ENCODE measurements around the gene ATF6. TPM values are rescaled to one million over a fixed set of nuclear protein-coding genes. Genes with fewer than 3 reads are reported as not detected.

Gene ATF6
- total and polyA plus RNA-seq, 9 of the 15 experiments (the other 6 are each of a cell fraction or from before 2014, with no cell fraction given): 11.7 to 32.4 (median 20.4) TPM

- ChIA-PET CTCF (ENCODE audit: low intra/inter-chr PET ratio) (no interaction called here), POLR2A (interaction anchor here (1.3 kb wide), 1 partner anchor 78 kb away, joined by 5 read pairs; no protein-coding TSS in a partner anchor)
- H3K27me3 ChIP-seq (ENCODE audit: control insufficient read depth in 2 of 2, insufficient read depth in 2 of 2, low read length in 2 of 2): no peaks in the 10 kb centered on the region
- H3K79me2 ChIP-seq (ENCODE audit: control insufficient read depth, insufficient read depth, low read length): no peaks in the 10 kb centered on the region
- in situ Hi-C loops (cut with MboI): no loop called here
- no peak overlapping the region for H3K27ac ChIP-seq (ENCODE audit: extremely low read depth, low read depth, low read length)
- no peak overlapping the region for H3K4me3 ChIP-seq
- intact Hi-C loops (cut with micrococcal nuclease): no loop called here
- no peak for TF ChIP-seq BRD4 (IDR thresholded peaks at IDR 0.05)
- H3K9me1 ChIP-seq (ENCODE audit: control insufficient read depth, insufficient read depth, low read length): no peaks in the 10 kb centered on the region
- 92% methylated on average over 2 of the region's 2 CpGs for WGBS (ENCODE audit: insufficient coverage, low coverage, missing lambda C conversion rate)
- no peak for ATAC-seq
- H2AFZ ChIP-seq (ENCODE audit: low read depth, low read length): no peak overlapping the region
- peaks cover 4% of the 10 kb centered on the region; the same call in 2 of the 3 replicates for H3K36me3 ChIP-seq (ENCODE audit: control insufficient read depth, insufficient read depth, low read length)
- H3K4me1 ChIP-seq (replicated peaks in 1 of 2; ENCODE audit: control insufficient read depth in 2 of 2, insufficient read depth in 2 of 2, low read length in 2 of 2): peaks cover 0 to 10% of the 10 kb centered on the region in 2 experiments; a peak in 1 of 5 replicates
- BruUV-seq (replicated peaks): no TSS peak
- no peak for FAIRE-seq
- no peak overlapping the region for H3K4me2 ChIP-seq (ENCODE audit: insufficient read depth, low read length)
- no peaks in the 10 kb centered on the region for H4K20me1 ChIP-seq (replicated peaks; ENCODE audit: control insufficient read depth, insufficient read depth, low read length)
- DNase-seq (ENCODE audit: extremely low read depth in 1 of 4, low spot score in 3 of 4): no peak
- H3K9ac ChIP-seq (ENCODE audit: insufficient read depth in 1 of 2, low read depth in 2 of 2, low read length in 2 of 2): no peak overlapping the region
- H3K9me3 ChIP-seq (replicated peaks; ENCODE audit: control insufficient read depth, insufficient read depth, low read depth, low read length): no peaks in the 10 kb centered on the region
Observed at GRCh38 chr1:161936786-161937185, 170.7 kb downstream of the ATF6 start.

- Histone ChIP-seq H3K9me1 (ENCODE audit: control insufficient read depth, insufficient read depth, low read length) (no peaks in the 10 kb centered on the region), H3K4me2 (ENCODE audit: insufficient read depth, low read length) (no peak overlapping the region), H3K27ac (ENCODE audit: extremely low read depth, low read depth, low read length) (no peak overlapping the region), H3K9me3 (replicated peaks; ENCODE audit: control insufficient read depth, insufficient read depth, low read depth, low read length) (no peaks in the 10 kb centered on the region), H3K9ac (ENCODE audit: insufficient read depth in 1 of 2, low read depth in 2 of 2, low read length in 2 of 2) (no peak overlapping the region), H4K20me1 (replicated peaks; ENCODE audit: control insufficient read depth, insufficient read depth, low read length) (no peaks in the 10 kb centered on the region), H2AFZ (ENCODE audit: low read depth, low read length) (no peak overlapping the region), H3K4me1 (replicated peaks in 1 of 2; ENCODE audit: control insufficient read depth in 2 of 2, insufficient read depth in 2 of 2, low read length in 2 of 2) (peaks cover 0 to 41% of the 10 kb centered on the region in 2 experiments; a peak in 2 of 5 replicates), H3K36me3 (ENCODE audit: control insufficient read depth, insufficient read depth, low read length) (peaks cover 16% of the 10 kb centered on the region; the same call in 2 of the 3 replicates), H3K4me3 (no peak overlapping the region), H3K27me3 (ENCODE audit: control insufficient read depth in 2 of 2, insufficient read depth in 2 of 2, low read length in 2 of 2) (no peaks in the 10 kb centered on the region), H3K79me2 (ENCODE audit: control insufficient read depth, insufficient read depth, low read length) (no peaks in the 10 kb centered on the region)
- intact Hi-C loops (cut with micrococcal nuclease) (loop anchor here (1.0 kb wide), 1 partner anchor 12 kb away; no protein-coding TSS in a partner anchor), in situ Hi-C loops (cut with MboI) (no loop called here)
- DNase-seq (ENCODE audit: extremely low read depth in 1 of 4, low spot score in 3 of 4) (no peak), FAIRE-seq (peak; percentile 44), ATAC-seq (peak; percentile 36; the same call in 2 of the 3 replicates)
- BruUV-seq (replicated peaks): no TSS peak
- 61% methylated on average over 3 of the region's 3 CpGs for WGBS (ENCODE audit: insufficient coverage, low coverage, missing lambda C conversion rate)
- POLR2A ChIA-PET: interaction anchor here (0.6 to 1.0 kb wide), 4 partner anchors 9 to 44 kb away, joined by 3 to 4 read pairs (median 3); no protein-coding TSS in a partner anchor
- CTCF ChIA-PET (ENCODE audit: low intra/inter-chr PET ratio): no interaction called here
- TF ChIP-seq CTCF (IDR thresholded peaks at IDR 0.05 in 2 of 3, conservative IDR thresholded peaks at IDR 0.05 in 1 of 3; ENCODE audit: insufficient read depth in 2 of 3, low read depth in 1 of 3, low read length in 3 of 3) (no peak), ZNF232 (CRISPR knock-in tag; IDR thresholded peaks at IDR 0.05) (no peak), ZNF316 (IDR thresholded peaks at IDR 0.05) (0 out of 2 replicates have a peak, but pooled peaks have one; percentile 27), SMARCE1 (IDR thresholded peaks at IDR 0.05) (no peak), NFXL1 (CRISPR knock-in tag; IDR thresholded peaks at IDR 0.05) (no peak), ELF2 (CRISPR knock-in tag; IDR thresholded peaks at IDR 0.05) (no peak), ZEB2 (IDR thresholded peaks at IDR 0.05) (no peak), GTF2E2 (tag; IDR thresholded peaks at IDR 0.05) (no peak), GTF3C2 (IDR thresholded peaks at IDR 0.05; ENCODE audit: borderline replicate concordance, extremely low read depth, insufficient read length) (no peak), C11orf30 (IDR thresholded peaks at IDR 0.05; ENCODE audit: low read depth) (peak; percentile 53), ZBED1 (IDR thresholded peaks at IDR 0.05) (no peak)
Observed at GRCh38 chr1:161940866-161941591, 174.9 kb downstream of the ATF6 start.
